DOHH2 (cell line): Measurements from ENCODE around the gene CPED1.
"Not testable (repeated sequence)": the region's sequence is repeated elsewhere in the genome, so short reads cannot be mapped to it uniquely, and the experiment has no call there.

Experiments used
- H3F3A ChIP-seq: fragments of 200-600 bp; sonication (generic), shearing (Covaris generic); 2 replicates; pipeline ENCODE4 v1.6.0; 2016; ENCODE audit warnings: antibody characterized with exemption, mild to moderate bottlenecking; ENCODE audit not compliant: control insufficient read depth, insufficient read depth
- H3K27ac ChIP-seq: fragments of 200-600 bp; sonication (generic); 2 replicates; pipeline ENCODE4 v1.5.1; 2014; ENCODE audit warnings: low read depth, mild to moderate bottlenecking, low read length, moderate library complexity
- H3K27me3 ChIP-seq: fragments of 200-600 bp; sonication (generic); 2 replicates; pipeline ENCODE4 v1.6.1; 2014; ENCODE audit warnings: mild to moderate bottlenecking, low read length, mixed read lengths; ENCODE audit not compliant: control insufficient read depth
- H3K36me3 ChIP-seq: fragments of 200-600 bp; sonication (generic); 2 replicates; pipeline ENCODE4 v1.6.1; 2014; ENCODE audit warnings: mild to moderate bottlenecking, low read length, moderate library complexity, mixed read lengths; ENCODE audit not compliant: control insufficient read depth
- H3K4me1 ChIP-seq: fragments of 200-600 bp; sonication (generic); 2 replicates; pipeline ENCODE4 v1.6.1; 2014; ENCODE audit warnings: mild to moderate bottlenecking, low read length, mixed read lengths; ENCODE audit not compliant: control insufficient read depth
- H3K4me2 ChIP-seq: fragments of 200-600 bp; sonication (generic); 2 replicates; pipeline ENCODE4 v1.6.0; 2014; ENCODE audit warnings: mild to moderate bottlenecking, low read length, moderate library complexity
- H3K4me3 ChIP-seq: fragments of 200-600 bp; sonication (generic); 2 replicates; pipeline ENCODE4 v1.5.1; 2014; ENCODE audit warnings: mild to moderate bottlenecking, low read length, mixed read lengths
- H3K79me2 ChIP-seq: fragments of 200-600 bp; sonication (generic); 2 replicates; pipeline ENCODE4 v1.6.1; 2014; ENCODE audit warnings: mild to moderate bottlenecking, low read length, mixed read lengths; ENCODE audit not compliant: control insufficient read depth
- H3K9me2 ChIP-seq: fragments of 200-600 bp; sonication (generic); replicated peaks from 2 replicates; pipeline ENCODE4 v1.6.1; 2014; ENCODE audit warnings: mild to moderate bottlenecking, low read length, mixed read lengths; ENCODE audit not compliant: control insufficient read depth
- H3K9me3 ChIP-seq: fragments of 200-600 bp; sonication (generic); 2 replicates; pipeline ENCODE4 v1.6.1; 2014; ENCODE audit warnings: antibody characterized with exemption, low read length, mixed read lengths; ENCODE audit not compliant: control insufficient read depth, insufficient read depth
- H4K20me1 ChIP-seq: fragments of 200-600 bp; sonication (generic); 2 replicates; pipeline ENCODE4 v1.6.0; 2014; ENCODE audit warnings: low read depth, mild to moderate bottlenecking, antibody characterized with exemption, low read length, moderate library complexity; ENCODE audit not compliant: control insufficient read depth, insufficient read depth
- CTCF ChIP-seq: fragments of 200-600 bp; sonication (generic); IDR thresholded peaks from one replicate; pipeline ENCODE4 v1.5.1; 2014; ENCODE audit warnings: antibody characterized with exemption, mild to moderate bottlenecking, low read depth, low read length; ENCODE audit not compliant: poor library complexity, severe bottlenecking
- EZH2phosphoT487 ChIP-seq: fragments of 200-600 bp; sonication (generic); IDR thresholded peaks from 2 replicates; pipeline ENCODE4 v1.6.1; 2017; ENCODE audit warnings: borderline replicate concordance, mild to moderate bottlenecking, antibody characterized with exemption, low read length, moderate library complexity, mixed read lengths

CPED1 gene

GRCh38 chr7:121072826-121073225 lies 84.3 kb downstream of the CPED1 start:
- no peaks in the 10 kb centered on the region for H3K36me3 ChIP-seq
- no peak overlapping the region for H3K4me2 ChIP-seq
- peaks cover 10% of the 10 kb centered on the region for H3K27me3 ChIP-seq
- peaks cover 5% of the 10 kb centered on the region; the same call in 1 of the 2 replicates for H3K4me1 ChIP-seq
- H3K9me2 ChIP-seq = no peaks in the 10 kb centered on the region
- H3K79me2 ChIP-seq = no peaks in the 10 kb centered on the region
- H3K4me3 ChIP-seq = no peak overlapping the region
- no peak overlapping the region for H3K27ac ChIP-seq
- H4K20me1 ChIP-seq = no peaks in the 10 kb centered on the region
- H3K9me3 ChIP-seq = no peaks in the 10 kb centered on the region
- no peaks in the 10 kb centered on the region for H3F3A ChIP-seq
- no peak for TF ChIP-seq CTCF
- TF ChIP-seq EZH2phosphoT487 = no peak

- H3F3A ChIP-seq = no peaks in the 10 kb centered on the region
- H3K36me3 ChIP-seq = no peaks in the 10 kb centered on the region
- H3K4me1 ChIP-seq = peaks cover 5% of the 10 kb centered on the region; the same call in 1 of the 2 replicates
- H4K20me1 ChIP-seq = no peaks in the 10 kb centered on the region
- H3K9me2 ChIP-seq = no peaks in the 10 kb centered on the region
- no peak overlapping the region for H3K4me3 ChIP-seq
- H3K79me2 ChIP-seq = no peaks in the 10 kb centered on the region
- no peak overlapping the region for H3K4me2 ChIP-seq
- TF ChIP-seq EZH2phosphoT487 = no peak
- TF ChIP-seq CTCF = no peak
- no peak overlapping the region for H3K27ac ChIP-seq
- no peaks in the 10 kb centered on the region for H3K9me3 ChIP-seq
- peaks cover 10% of the 10 kb centered on the region for H3K27me3 ChIP-seq
Measured at GRCh38 chr7:121073463-121074099, 85.1 kb downstream of the CPED1 start.

DNA sequence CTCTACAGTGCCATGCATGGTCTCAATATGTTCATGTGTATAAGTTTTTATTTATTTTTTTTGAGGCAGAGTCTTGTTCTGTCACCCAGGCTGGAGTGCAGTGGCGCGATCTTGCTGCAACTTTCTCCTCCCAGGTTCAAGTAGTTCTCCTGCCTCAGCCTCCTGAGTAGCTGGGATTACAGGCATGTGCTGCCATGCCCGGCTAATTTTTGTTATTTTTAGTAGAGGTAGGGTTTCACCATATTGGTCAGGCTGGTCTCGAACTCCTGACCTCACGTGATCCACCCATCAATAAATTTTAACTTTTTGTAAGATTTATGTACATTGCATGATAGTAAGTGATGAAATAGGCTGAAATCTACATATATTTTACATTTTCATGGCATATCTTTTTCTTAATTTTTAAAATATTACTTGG lies 86.9 kb downstream of the CPED1 start:
- H3K9me2 ChIP-seq, H3K27me3 ChIP-seq, H3K79me2 ChIP-seq, H3K36me3 ChIP-seq, H3K4me1 ChIP-seq, H3K27ac ChIP-seq, H3K4me3 ChIP-seq, H4K20me1 ChIP-seq, H3F3A ChIP-seq, H3K4me2 ChIP-seq, H3K9me3 ChIP-seq: not testable (repeated sequence)

GRCh38 chr7:121075952-121076349 lies 87.4 kb downstream of the CPED1 start:
- H3K27ac ChIP-seq = no peak overlapping the region
- H3K79me2 ChIP-seq = no peaks in the 10 kb centered on the region
- no peaks in the 10 kb centered on the region for H3F3A ChIP-seq
- peaks cover 5% of the 10 kb centered on the region; the same call in 1 of the 2 replicates for H3K27me3 ChIP-seq
- no peaks in the 10 kb centered on the region for H3K9me3 ChIP-seq
- H3K36me3 ChIP-seq = no peaks in the 10 kb centered on the region
- no peaks in the 10 kb centered on the region for H4K20me1 ChIP-seq
- H3K4me2 ChIP-seq = no peak overlapping the region
- no peaks in the 10 kb centered on the region for H3K9me2 ChIP-seq
- TF ChIP-seq EZH2phosphoT487 = no peak
- no peak for TF ChIP-seq CTCF
- H3K4me1 ChIP-seq = peaks cover 5% of the 10 kb centered on the region; the same call in 1 of the 2 replicates
- no peak overlapping the region for H3K4me3 ChIP-seq
